Daoy (cell line): ENCODE results near the gene MTOR. TPM values are rescaled to one million over a fixed set of nuclear protein-coding genes. Genes with fewer than 3 reads are reported as not detected.
"Not testable (repeated sequence)": the region's sequence is repeated elsewhere in the genome, so short reads cannot be mapped to it uniquely, and the experiment has no call there.

Experiments used
- DNase-seq: peaks from one replicate; pipeline ENCODE4 v3.0.0-alpha.2; 2015; ENCODE audit warnings: low read depth
- total RNA-seq: library from RNA; depleted of rRNA; stranded (reverse); fragments of >200 nt; shearing (Covaris generic); gene quantifications from 2 replicates; pipeline ENCODE4 v1.2.3, GENCODE V29; 2014; rRNA removed

The MTOR gene
- total RNA-seq, 1 experiment from 2014 or later: 34.8 TPM

- DNase-seq: not testable (repeated sequence)
These were observed 198.3 kb downstream of the MTOR start for GRCh38 chr1:11063937-11064537.

GRCh38 chr1:11062965-11063401, 199.4 kb downstream of the MTOR start:
- peak; percentile 83 for DNase-seq

GRCh38 chr1:11061652-11062365, 200.5 kb downstream of the MTOR start:
- no peak for DNase-seq

GRCh38 chr1:11059968-11060830, 202.2 kb downstream of the MTOR start, which contains the start of gene SRM:
TSS of gene SRM (minus strand) at chr1:11060018. CDS start at chr1:11059943, 75 bp downstream.
- peak; percentile 98 for DNase-seq

GRCh38 chr1:11059155-11059967, 203.0 kb downstream of the MTOR start:
- DNase-seq: peak; percentile 26

- no peak for DNase-seq
These were observed 203.7 kb downstream of the MTOR start for GRCh38 chr1:11058595-11059154.

GRCh38 chr1:11058026-11058425, 204.3 kb downstream of the MTOR start:
- no peak for DNase-seq

- no peak for DNase-seq
These were observed 204.9 kb downstream of the MTOR start for GRCh38 chr1:11057477-11057876.

Other genes starting within 250 kb of the MTOR start
- 102 and 107 TPM in 2 replicates for gene TARDBP, start 249.9 kb downstream of the MTOR start, total RNA-seq
- gene MASP2, start 215.3 kb downstream of the MTOR start, total RNA-seq: not detected in 2 replicates
- 26.6 and 40.4 TPM in 2 replicates for gene SRM, start 202.5 kb downstream of the MTOR start, total RNA-seq
- 69.1 and 71.2 TPM in 2 replicates for gene EXOSC10, start 162.7 kb downstream of the MTOR start, total RNA-seq
- gene ANGPTL7, start 73.2 kb downstream of the MTOR start, total RNA-seq: not detected in 2 replicates
- 13.8 and 15.3 TPM in 2 replicates for gene UBIAD1, start 10.6 kb upstream of the MTOR start, total RNA-seq
- 0.11 and 0.48 TPM in 2 replicates for gene DISP3, start 216.6 kb upstream of the MTOR start, total RNA-seq